ENCODE measurements around the gene SDK2.

SDK2 gene

DNA sequence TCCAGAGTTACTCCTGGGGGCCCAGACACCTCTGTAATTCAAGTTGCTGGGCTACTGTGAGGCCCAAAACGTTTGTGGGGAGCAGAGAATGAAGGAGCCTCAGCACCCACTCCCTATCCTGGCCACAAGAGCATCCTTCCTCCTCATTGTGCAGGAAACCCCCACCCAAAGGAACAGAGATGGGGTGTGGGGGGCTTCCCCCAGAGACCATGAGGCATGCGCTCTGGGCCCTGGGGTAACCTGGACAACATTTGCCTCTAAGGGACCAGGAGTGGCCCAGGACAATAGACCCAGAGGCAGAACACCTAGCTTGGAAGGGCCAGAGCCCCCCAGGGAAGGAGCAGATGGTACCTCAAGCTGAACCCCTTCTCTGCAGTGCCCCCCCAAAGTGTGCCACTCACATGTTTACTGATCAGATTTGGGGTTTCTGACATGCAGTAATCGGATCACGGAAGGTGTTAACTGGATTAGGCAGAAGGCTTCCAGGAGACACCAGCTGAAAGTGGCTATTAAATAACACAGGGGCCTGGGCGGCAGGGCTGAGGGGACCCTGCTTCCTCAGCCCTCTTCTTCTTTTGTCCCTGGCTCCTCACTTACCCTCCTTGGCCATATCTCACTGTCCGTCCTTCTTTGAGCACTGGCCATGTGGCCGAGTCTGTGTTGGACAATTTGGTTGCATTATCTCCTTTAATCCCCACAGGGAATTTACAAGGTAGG lies 50.8 kb downstream of the SDK2 start:
- no peaks in the 10 kb centered on the region for H3K9me3 ChIP-seq (ENCODE audit: control insufficient read depth, insufficient read depth, low read length)
- H3K4me1 ChIP-seq (ENCODE audit: control insufficient read depth, low read length), result peaks cover 93% of the 10 kb centered on the region
- H4K20me1 ChIP-seq (ENCODE audit: control insufficient read depth, insufficient read depth, low read depth, low read length), result no peaks in the 10 kb centered on the region
- H3K79me2 ChIP-seq (ENCODE audit: control insufficient read depth, low read length), result no peaks in the 10 kb centered on the region
- no peaks in the 10 kb centered on the region for H3K9me2 ChIP-seq (replicated peaks; ENCODE audit: control insufficient read depth, low read length)
- H3F3A ChIP-seq (ENCODE audit: control insufficient read depth, insufficient read depth), result peaks cover 23% of the 10 kb centered on the region
- H3K4me3 ChIP-seq (ENCODE audit: low read length), result peak overlapping the region; percentile 11; the same call in 1 of the 2 replicates
- peak overlapping the region; percentile 100 for H3K27ac ChIP-seq (ENCODE audit: low read depth, low read length)
- H3K36me3 ChIP-seq (ENCODE audit: control insufficient read depth, low read length), result peaks cover 11% of the 10 kb centered on the region
- H3K27me3 ChIP-seq (ENCODE audit: control insufficient read depth, low read length), result no peaks in the 10 kb centered on the region
- peak overlapping the region; percentile 99 for H3K4me2 ChIP-seq (ENCODE audit: low read length)
- TF ChIP-seq, protein P1, sequence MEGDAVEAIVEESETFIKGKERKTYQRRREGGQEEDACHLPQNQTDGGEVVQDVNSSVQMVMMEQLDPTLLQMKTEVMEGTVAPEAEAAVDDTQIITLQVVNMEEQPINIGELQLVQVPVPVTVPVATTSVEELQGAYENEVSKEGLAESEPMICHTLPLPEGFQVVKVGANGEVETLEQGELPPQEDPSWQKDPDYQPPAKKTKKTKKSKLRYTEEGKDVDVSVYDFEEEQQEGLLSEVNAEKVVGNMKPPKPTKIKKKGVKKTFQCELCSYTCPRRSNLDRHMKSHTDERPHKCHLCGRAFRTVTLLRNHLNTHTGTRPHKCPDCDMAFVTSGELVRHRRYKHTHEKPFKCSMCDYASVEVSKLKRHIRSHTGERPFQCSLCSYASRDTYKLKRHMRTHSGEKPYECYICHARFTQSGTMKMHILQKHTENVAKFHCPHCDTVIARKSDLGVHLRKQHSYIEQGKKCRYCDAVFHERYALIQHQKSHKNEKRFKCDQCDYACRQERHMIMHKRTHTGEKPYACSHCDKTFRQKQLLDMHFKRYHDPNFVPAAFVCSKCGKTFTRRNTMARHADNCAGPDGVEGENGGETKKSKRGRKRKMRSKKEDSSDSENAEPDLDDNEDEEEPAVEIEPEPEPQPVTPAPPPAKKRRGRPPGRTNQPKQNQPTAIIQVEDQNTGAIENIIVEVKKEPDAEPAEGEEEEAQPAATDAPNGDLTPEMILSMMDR (IDR thresholded peaks at IDR 0.05; ENCODE audit: low read depth, low read length, poor library complexity, severe bottlenecking), result no peak
- TF ChIP-seq EZH2phosphoT487 (IDR thresholded peaks at IDR 0.05; ENCODE audit: borderline replicate concordance, low read length), result no peak

DNA sequence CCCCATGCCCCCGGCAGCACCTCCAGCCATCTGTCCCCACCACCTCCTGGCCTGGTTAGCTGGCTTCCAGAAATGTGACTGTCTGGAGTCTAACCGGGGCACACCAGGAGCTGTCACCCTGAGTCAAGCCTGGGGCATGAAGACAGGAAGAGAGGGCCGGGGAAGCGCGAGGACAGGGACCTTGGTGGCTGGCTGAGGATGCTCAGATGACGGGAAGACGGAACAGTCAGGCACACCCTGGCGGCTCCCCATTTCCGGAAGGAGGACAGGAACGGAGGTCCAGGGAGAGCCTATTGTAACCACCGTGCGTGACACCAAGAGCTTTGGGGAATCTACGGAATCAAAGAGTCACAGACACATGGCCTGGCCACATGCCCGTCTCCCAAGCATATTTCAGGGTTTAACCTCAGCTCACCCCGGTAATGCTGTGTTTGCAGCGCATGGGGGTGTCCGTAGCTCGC lies 51.7 kb downstream of the SDK2 start:
- TF ChIP-seq EZH2phosphoT487 (IDR thresholded peaks at IDR 0.05; ENCODE audit: borderline replicate concordance, low read length), result no peak
- TF ChIP-seq, protein P1 (IDR thresholded peaks at IDR 0.05; ENCODE audit: low read depth, low read length, poor library complexity, severe bottlenecking), result no peak
- peak overlapping the region; percentile 100 for H3K27ac ChIP-seq (ENCODE audit: low read depth, low read length)
- H3K4me2 ChIP-seq (ENCODE audit: low read length), result peak overlapping the region; percentile 99
- peaks cover 93% of the 10 kb centered on the region for H3K4me1 ChIP-seq (ENCODE audit: control insufficient read depth, low read length)
- H3K27me3 ChIP-seq (ENCODE audit: control insufficient read depth, low read length), result no peaks in the 10 kb centered on the region
- H3F3A ChIP-seq (ENCODE audit: control insufficient read depth, insufficient read depth), result peaks cover 30% of the 10 kb centered on the region
- H3K9me3 ChIP-seq (ENCODE audit: control insufficient read depth, insufficient read depth, low read length), result no peaks in the 10 kb centered on the region
- peaks cover 11% of the 10 kb centered on the region for H3K36me3 ChIP-seq (ENCODE audit: control insufficient read depth, low read length)
- no peaks in the 10 kb centered on the region for H4K20me1 ChIP-seq (ENCODE audit: control insufficient read depth, insufficient read depth, low read depth, low read length)
- H3K79me2 ChIP-seq (ENCODE audit: control insufficient read depth, low read length), result no peaks in the 10 kb centered on the region
- no peaks in the 10 kb centered on the region for H3K9me2 ChIP-seq (replicated peaks; ENCODE audit: control insufficient read depth, low read length)
- peak overlapping the region; percentile 80 for H3K4me3 ChIP-seq (ENCODE audit: low read length)

DNA sequence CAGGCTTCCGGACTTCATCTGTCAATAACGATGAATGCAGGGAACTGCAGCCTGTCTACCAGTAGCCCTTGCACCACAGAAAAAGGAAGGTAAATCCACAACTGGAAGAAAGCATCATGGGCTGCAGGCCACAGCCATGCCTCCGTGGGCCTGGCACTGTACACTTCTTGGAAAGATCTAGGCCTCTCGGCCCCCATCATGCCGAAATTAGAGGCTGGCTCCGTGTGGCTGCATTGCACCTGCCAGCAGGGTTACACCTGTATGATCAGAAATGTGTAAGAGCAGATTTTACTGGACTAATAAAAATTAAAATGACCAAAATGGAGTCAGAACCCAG lies 52.2 kb downstream of the SDK2 start:
- Histone ChIP-seq H3K4me1 (ENCODE audit: control insufficient read depth, low read length) (peaks cover 94% of the 10 kb centered on the region), H4K20me1 (ENCODE audit: control insufficient read depth, insufficient read depth, low read depth, low read length) (no peaks in the 10 kb centered on the region), H3K36me3 (ENCODE audit: control insufficient read depth, low read length) (peaks cover 11% of the 10 kb centered on the region), H3K27me3 (ENCODE audit: control insufficient read depth, low read length) (no peaks in the 10 kb centered on the region), H3K4me2 (ENCODE audit: low read length) (peak overlapping the region; percentile 99), H3K79me2 (ENCODE audit: control insufficient read depth, low read length) (no peaks in the 10 kb centered on the region), H3K27ac (ENCODE audit: low read depth, low read length) (peak overlapping the region; percentile 100), H3K4me3 (ENCODE audit: low read length) (peak overlapping the region; percentile 80), H3F3A (ENCODE audit: control insufficient read depth, insufficient read depth) (peaks cover 31% of the 10 kb centered on the region), H3K9me3 (ENCODE audit: control insufficient read depth, insufficient read depth, low read length) (no peaks in the 10 kb centered on the region), H3K9me2 (replicated peaks; ENCODE audit: control insufficient read depth, low read length) (no peaks in the 10 kb centered on the region)
- no peak for TF ChIP-seq EZH2phosphoT487 (IDR thresholded peaks at IDR 0.05; ENCODE audit: borderline replicate concordance, low read length)
- TF ChIP-seq, protein P1 (IDR thresholded peaks at IDR 0.05; ENCODE audit: low read depth, low read length, poor library complexity, severe bottlenecking), result no peak

All from DOHH2 (cell line).